ENCODE results near the gene CASP10.
"Not testable (repeated sequence)": the region's sequence is repeated elsewhere in the genome, so short reads cannot be mapped to it uniquely, and the experiment has no call there.

CASP10 gene

GRCh38 chr2:201182650-201183364, at the start of gene CASP10:
Gene CASP10, plus strand, starts transcription at chr2:201183141. Its CDS starts 2,637 bp downstream, at chr2:201185778.
- Histone ChIP-seq H3K4me3 (ENCODE audit: low read depth in 1 of 2, low read length in 1 of 2) (peak within 1 kb of the TSS; percentile 63 to 64), H3K4me1 (ENCODE audit: control insufficient read depth in 1 of 2, insufficient read depth in 1 of 2, low read depth in 1 of 2, low read length in 1 of 2) (peaks cover 56 to 58% of the 10 kb centered on the region in 2 experiments), H3K9me3 (no peaks in the 10 kb centered on the region), H3K36me3 (no peaks in the 10 kb centered on the region), H3K27me3 (no peaks in the 10 kb centered on the region), H3K27ac (peak within 1 kb of the TSS; percentile 84)
- TF ChIP-seq CTCF (IDR thresholded peaks at IDR 0.05), result no peak

GRCh38 chr2:201135386-201135785, 47.6 kb upstream of the CASP10 start:
- TF ChIP-seq CTCF (IDR thresholded peaks at IDR 0.05), result no peak
- Histone ChIP-seq H3K9me3 (no peaks in the 10 kb centered on the region), H3K36me3 (peaks cover 99% of the 10 kb centered on the region), H3K4me1 (ENCODE audit: control insufficient read depth in 1 of 2, insufficient read depth in 1 of 2, low read depth in 1 of 2, low read length in 1 of 2) (peaks cover 35 to 40% of the 10 kb centered on the region in 2 experiments), H3K4me3 (ENCODE audit: low read depth in 1 of 2, low read length in 1 of 2) (no peak overlapping the region), H3K27me3 (no peaks in the 10 kb centered on the region), H3K27ac (peak overlapping the region; percentile 62)

GRCh38 chr2:201136889-201137321, 46.0 kb upstream of the CASP10 start:
- Histone ChIP-seq H3K9me3 (no peaks in the 10 kb centered on the region), H3K27me3 (no peaks in the 10 kb centered on the region), H3K4me3 (ENCODE audit: low read depth in 1 of 2, low read length in 1 of 2) (no peak overlapping the region), H3K4me1 (ENCODE audit: control insufficient read depth in 1 of 2, insufficient read depth in 1 of 2, low read depth in 1 of 2, low read length in 1 of 2) (peaks cover 20 to 25% of the 10 kb centered on the region in 2 experiments), H3K36me3 (peaks cover 99% of the 10 kb centered on the region), H3K27ac (peak overlapping the region; percentile 62)
- TF ChIP-seq CTCF (IDR thresholded peaks at IDR 0.05), result no peak

- H3K27me3 ChIP-seq, result no peaks in the 10 kb centered on the region
- H3K4me1 ChIP-seq (ENCODE audit: control insufficient read depth in 1 of 2, insufficient read depth in 1 of 2, low read depth in 1 of 2, low read length in 1 of 2), result peaks cover 12 to 18% of the 10 kb centered on the region in 2 experiments
- peaks cover 99% of the 10 kb centered on the region for H3K36me3 ChIP-seq
- no peak overlapping the region for H3K4me3 ChIP-seq (ENCODE audit: low read depth in 1 of 2, low read length in 1 of 2)
- TF ChIP-seq CTCF (IDR thresholded peaks at IDR 0.05), result no peak
- peak overlapping the region; percentile 62 for H3K27ac ChIP-seq
- H3K9me3 ChIP-seq, result no peaks in the 10 kb centered on the region
Observed at GRCh38 chr2:201137505-201138400, 45.2 kb upstream of the CASP10 start.

- Histone ChIP-seq H3K36me3 (peaks cover 99% of the 10 kb centered on the region), H3K4me1 (ENCODE audit: control insufficient read depth in 1 of 2, insufficient read depth in 1 of 2, low read depth in 1 of 2, low read length in 1 of 2) (peaks cover 5 to 10% of the 10 kb centered on the region in 2 experiments)
- no peak for TF ChIP-seq CTCF (IDR thresholded peaks at IDR 0.05)
Observed at GRCh38 chr2:201138401-201138970, 44.5 kb upstream of the CASP10 start.

GRCh38 chr2:201138986-201139781, 43.8 kb upstream of the CASP10 start:
- H3K36me3 ChIP-seq, result peaks cover 99% of the 10 kb centered on the region
- not testable (repeated sequence) for H3K27me3 ChIP-seq; H3K9me3 ChIP-seq; H3K4me3 ChIP-seq (ENCODE audit: low read depth in 1 of 2, low read length in 1 of 2)
- H3K27ac ChIP-seq, result peak overlapping the region; percentile 62
- H3K4me1 ChIP-seq (ENCODE audit: control insufficient read depth in 1 of 2, insufficient read depth in 1 of 2, low read depth in 1 of 2, low read length in 1 of 2), result peaks cover 5 to 10% of the 10 kb centered on the region in 2 experiments

More at GRCh38 chr2:201138401-201138970, 44.5 kb upstream of the CASP10 start:
- H3K4me3 ChIP-seq (ENCODE audit: low read depth in 1 of 2, low read length in 1 of 2), result no peak overlapping the region
- H3K27me3 ChIP-seq, result no peaks in the 10 kb centered on the region
- peak overlapping the region; percentile 62 for H3K27ac ChIP-seq
- no peaks in the 10 kb centered on the region for H3K9me3 ChIP-seq
